HL-60 (cell line): ENCODE results near the gene ZNF107.

Experiments used
- DNase-seq, 2 experiments: peaks; one replicate each; pipeline ENCODE4 v3.0.0-alpha.2; 2010 to 2020; ENCODE audit warnings: low read depth in 1 of 2, low spot score in 1 of 2
- H3K27ac ChIP-seq: fragments of 250-450 bp; sonication (Bioruptor Pico); replicated peaks from 2 replicates; pipeline ENCODE4 v1.5.1; 2020; ENCODE audit warnings: mild to moderate bottlenecking, moderate library complexity
- H3K27me3 ChIP-seq: fragments of 250-450 bp; sonication (Bioruptor Pico); 2 replicates; pipeline ENCODE4 v1.5.1; 2021; ENCODE audit warnings: mild to moderate bottlenecking, moderate library complexity; ENCODE audit not compliant: insufficient read depth, poor library complexity, severe bottlenecking
- H3K4me3 ChIP-seq: replicated peaks from 2 replicates; pipeline ENCODE4 v1.5.1; 2011; ENCODE audit warnings: mild to moderate bottlenecking, control low read depth, low read length; ENCODE audit not compliant: insufficient read depth
- GABPA ChIP-seq: IDR thresholded peaks from 2 replicates; pipeline ENCODE4 v1.6.1; 2012; ENCODE audit warnings: low read depth
- POLR2AphosphoS5 ChIP-seq: IDR thresholded peaks from 2 replicates; pipeline ENCODE4 v1.6.1; 2012; ENCODE audit warnings: low read depth
- REST ChIP-seq: IDR thresholded peaks from 2 replicates; pipeline ENCODE4 v1.6.1; 2012; ENCODE audit warnings: low read depth; ENCODE audit not compliant: insufficient replicate concordance
- SPI1 ChIP-seq: IDR thresholded peaks from 2 replicates; pipeline ENCODE4 v1.6.1; 2012; ENCODE audit warnings: low read depth, mild to moderate bottlenecking, borderline replicate concordance
- TF ChIP-seq, protein P1 (sequence below): IDR thresholded peaks from one replicate; pipeline ENCODE4 v1.5.1; 2011; ENCODE audit warnings: low read length, control low read depth, inconsistent platforms; ENCODE audit not compliant: insufficient read depth

ZNF107 gene

GRCh38 chr7:64653721-64654401 lies 12.1 kb upstream of the ZNF107 start:
- Histone ChIP-seq H3K27me3 (no peaks in the 10 kb centered on the region), H3K4me3 (no peak overlapping the region), H3K27ac (no peak overlapping the region)
- no peak for DNase-seq
- TF ChIP-seq, protein P1, sequence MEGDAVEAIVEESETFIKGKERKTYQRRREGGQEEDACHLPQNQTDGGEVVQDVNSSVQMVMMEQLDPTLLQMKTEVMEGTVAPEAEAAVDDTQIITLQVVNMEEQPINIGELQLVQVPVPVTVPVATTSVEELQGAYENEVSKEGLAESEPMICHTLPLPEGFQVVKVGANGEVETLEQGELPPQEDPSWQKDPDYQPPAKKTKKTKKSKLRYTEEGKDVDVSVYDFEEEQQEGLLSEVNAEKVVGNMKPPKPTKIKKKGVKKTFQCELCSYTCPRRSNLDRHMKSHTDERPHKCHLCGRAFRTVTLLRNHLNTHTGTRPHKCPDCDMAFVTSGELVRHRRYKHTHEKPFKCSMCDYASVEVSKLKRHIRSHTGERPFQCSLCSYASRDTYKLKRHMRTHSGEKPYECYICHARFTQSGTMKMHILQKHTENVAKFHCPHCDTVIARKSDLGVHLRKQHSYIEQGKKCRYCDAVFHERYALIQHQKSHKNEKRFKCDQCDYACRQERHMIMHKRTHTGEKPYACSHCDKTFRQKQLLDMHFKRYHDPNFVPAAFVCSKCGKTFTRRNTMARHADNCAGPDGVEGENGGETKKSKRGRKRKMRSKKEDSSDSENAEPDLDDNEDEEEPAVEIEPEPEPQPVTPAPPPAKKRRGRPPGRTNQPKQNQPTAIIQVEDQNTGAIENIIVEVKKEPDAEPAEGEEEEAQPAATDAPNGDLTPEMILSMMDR = no peak
- TF ChIP-seq GABPA = no peak
- no peak for TF ChIP-seq POLR2AphosphoS5
- TF ChIP-seq SPI1 = no peak
- no peak for TF ChIP-seq REST

DNA sequence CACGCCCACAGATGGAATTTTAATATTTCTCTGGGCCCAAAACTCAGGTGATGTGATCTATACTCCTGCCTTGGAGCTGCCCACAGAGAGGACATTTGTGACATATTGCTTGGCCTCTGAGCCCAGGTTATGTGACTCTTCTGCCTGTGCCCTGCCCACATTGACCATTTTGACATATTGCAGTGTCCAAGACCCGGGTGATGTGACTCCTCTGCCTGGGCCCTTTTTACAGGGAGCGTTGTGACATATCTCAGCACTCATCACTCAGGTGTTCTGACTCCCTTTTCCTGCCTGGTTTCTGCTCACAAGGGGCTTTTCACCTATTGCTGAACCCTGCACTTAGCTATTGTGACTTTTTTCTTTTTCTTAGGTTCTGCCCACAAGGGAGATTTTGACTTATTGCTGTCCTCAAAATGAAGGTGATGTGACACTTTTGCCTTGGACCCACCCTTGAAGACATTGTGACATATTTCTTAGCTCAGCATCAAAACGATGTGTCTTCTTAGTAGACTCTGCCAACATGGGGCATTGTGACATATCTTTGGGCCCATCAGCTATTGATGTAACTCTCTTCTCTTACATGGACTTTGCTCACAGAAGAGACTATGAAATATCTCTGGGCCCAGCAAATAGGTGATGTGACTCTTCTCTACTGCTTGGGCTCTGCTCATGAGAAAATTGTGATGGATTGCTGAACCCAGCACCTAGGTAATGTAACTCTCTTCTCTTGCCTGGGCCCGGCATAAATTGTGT lies 11.0 kb upstream of the ZNF107 start:
- peak in 1 of 2 experiments; percentile 28 for DNase-seq
- no peak overlapping the region for H3K4me3 ChIP-seq
- no peak for TF ChIP-seq REST
- TF ChIP-seq GABPA = no peak
- no peak for TF ChIP-seq POLR2AphosphoS5
- TF ChIP-seq, protein P1 = no peak

DNA sequence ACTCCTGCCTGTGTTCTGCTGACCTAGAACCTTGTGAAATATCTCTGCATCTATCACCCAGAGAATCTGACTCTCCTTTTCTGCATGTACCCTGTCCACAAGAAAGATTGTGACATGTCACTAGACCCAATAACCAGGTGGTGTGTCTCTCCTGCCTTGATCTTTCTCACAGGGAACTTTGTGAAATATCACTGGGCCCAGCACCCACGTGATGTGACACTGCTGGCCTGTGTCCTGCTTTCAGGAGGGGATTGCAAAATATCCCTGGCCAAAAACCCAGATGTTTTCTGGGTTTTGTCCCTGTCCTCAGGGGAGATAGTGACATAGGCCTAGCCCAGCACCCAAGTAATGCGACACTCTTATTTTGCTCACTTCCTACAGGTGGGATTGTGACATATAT lies 10.1 kb upstream of the ZNF107 start:
- H3K27me3 ChIP-seq = no peaks in the 10 kb centered on the region
- no peak overlapping the region; the same call in 1 of the 2 replicates for H3K27ac ChIP-seq
- no peak for DNase-seq
- TF ChIP-seq, protein P1 = no peak
- TF ChIP-seq POLR2AphosphoS5 = no peak
- TF ChIP-seq SPI1 = no peak
- TF ChIP-seq GABPA = no peak
- TF ChIP-seq REST = no peak
- H3K4me3 ChIP-seq = no peak overlapping the region

More for the DNA sequence above, 11.0 kb upstream of the ZNF107 start:
- Histone ChIP-seq H3K27me3 (no peaks in the 10 kb centered on the region), H3K27ac (no peak overlapping the region)
